ENCODE data around the gene P2RY6. TPM values are rescaled to one million over a fixed set of nuclear protein-coding genes. Genes with fewer than 3 reads are reported as not detected.
"Not testable (repeated sequence)": the region's sequence is repeated elsewhere in the genome, so short reads cannot be mapped to it uniquely, and the experiment has no call there.

The P2RY6 gene
- total and polyA plus RNA-seq, 2 experiments from 2014 or later = 0.76 to 0.99 TPM

DNA sequence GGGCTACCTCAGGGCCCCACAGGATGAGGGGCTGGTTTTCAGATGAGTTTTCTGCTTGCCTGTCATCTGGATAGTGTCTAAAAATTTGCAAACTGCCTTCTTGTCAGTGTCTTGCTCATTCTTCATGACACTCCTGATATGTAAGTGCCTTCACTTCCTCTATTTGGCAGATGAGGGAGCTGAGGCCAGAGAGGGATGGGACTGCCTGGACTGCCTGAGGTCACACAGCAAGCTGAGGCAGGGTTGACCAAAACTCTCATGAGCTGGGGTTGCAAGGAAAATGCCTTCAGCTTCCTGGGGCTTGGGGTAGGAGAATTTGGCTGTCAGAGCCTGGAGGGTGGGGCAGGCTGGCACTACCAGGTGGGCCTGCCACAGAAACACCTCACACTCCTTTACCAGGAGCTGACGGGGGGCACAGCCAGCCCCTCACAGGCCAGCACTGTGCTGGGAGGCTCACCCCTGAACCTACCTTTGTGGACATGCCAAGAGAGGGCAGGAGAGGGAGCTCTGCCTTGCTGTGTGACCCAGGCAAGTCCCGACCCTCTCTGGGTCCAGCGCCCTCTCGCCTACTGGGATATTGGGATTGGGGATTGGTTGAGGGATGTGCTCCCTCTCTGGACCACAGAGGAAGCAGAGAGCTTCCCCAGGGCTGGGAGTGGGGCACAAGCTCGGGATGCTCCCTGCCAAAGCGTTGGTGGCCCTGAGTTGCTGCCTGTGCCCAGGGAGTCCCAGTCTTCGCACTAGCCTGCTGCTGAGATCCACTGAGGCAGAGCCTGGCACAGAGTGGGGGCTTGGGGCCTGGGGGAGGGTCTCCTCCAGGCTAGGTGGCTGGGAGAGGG is 1.9 kb upstream of the P2RY6 start:
- Histone ChIP-seq H3K27me3 (replicated peaks; ENCODE audit: insufficient read depth) (no peaks in the 10 kb centered on the region), H3K27ac (no peak overlapping the region), H4K20me1 (ENCODE audit: insufficient read depth) (no peaks in the 10 kb centered on the region), H3K4me2 (ENCODE audit: unreplicated experiment) (no peak overlapping the region), H3K9ac (no peak overlapping the region), H3K36me3 (ENCODE audit: low read depth) (no peaks in the 10 kb centered on the region), H3F3A (ENCODE audit: insufficient read depth) (0 out of 2 replicates have a peak, but pooled peaks cover 7% of the 10 kb centered on the region), H3K9me2 (ENCODE audit: insufficient read depth) (no peaks in the 10 kb centered on the region), H3K79me2 (ENCODE audit: insufficient read depth) (no peaks in the 10 kb centered on the region), H3K4me3 (no peak overlapping the region), H3K9me3 (ENCODE audit: low read depth) (no peaks in the 10 kb centered on the region), H2AFZ (no peak overlapping the region), H3K4me1 (ENCODE audit: insufficient read depth) (no peaks in the 10 kb centered on the region)
- in situ Hi-C loops (cut with MboI) = no loop called here
- WGBS, 2 experiments (ENCODE audit: low coverage in 1 of 2, low lambda C conversion rate in 2 of 2, missing lambda C conversion rate in 2 of 2) = 84 to 85% methylated on average over 7 of the region's 7 CpGs
- TF ChIP-seq EZH2 (IDR thresholded peaks at IDR 0.05; ENCODE audit: insufficient read depth, poor library complexity, severe bottlenecking) (no peak), EZH2phosphoT487 (IDR thresholded peaks at IDR 0.05; ENCODE audit: insufficient read depth, low read depth) (no peak)
- no peak for DNase-seq

DNA sequence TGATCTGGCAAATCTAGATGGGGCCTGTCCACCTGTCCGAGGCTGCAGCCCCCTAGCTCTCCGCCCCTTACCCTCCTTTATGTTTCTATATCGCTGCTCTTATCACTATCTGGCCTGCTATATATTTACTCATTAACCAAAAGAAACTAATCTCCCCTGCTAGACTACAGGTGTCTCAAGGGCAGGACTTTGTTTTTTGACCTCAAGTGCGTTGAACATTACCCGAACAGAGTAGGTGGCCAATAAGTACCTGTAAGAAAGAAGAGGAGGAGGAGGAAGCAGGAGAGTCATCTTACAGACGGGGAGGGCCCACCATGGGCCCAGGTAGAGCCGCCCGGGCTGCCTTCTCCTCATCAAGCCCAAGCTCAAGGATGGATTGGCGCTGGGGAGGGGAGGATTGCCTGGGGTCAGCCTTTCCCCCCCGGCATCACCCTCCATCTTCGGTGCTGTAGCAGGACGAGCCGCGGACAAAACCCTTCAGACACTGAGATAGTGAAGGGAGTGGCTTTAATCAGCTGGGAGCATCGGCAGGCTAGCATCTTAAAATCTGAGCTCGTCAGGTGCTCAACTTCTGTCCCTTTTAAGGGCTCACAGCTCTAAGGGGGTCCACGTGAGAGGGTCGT is 1.2 kb upstream of the P2RY6 start:
- in situ Hi-C loops (cut with MboI) = no loop called here
- TF ChIP-seq EZH2phosphoT487 (IDR thresholded peaks at IDR 0.05; ENCODE audit: insufficient read depth, low read depth) = no peak
- no peak for TF ChIP-seq EZH2 (IDR thresholded peaks at IDR 0.05; ENCODE audit: insufficient read depth, poor library complexity, severe bottlenecking)
- Histone ChIP-seq H3K4me3 (no peak overlapping the region), H2AFZ (no peak overlapping the region), H3K9ac (no peak overlapping the region), H3K36me3 (ENCODE audit: low read depth) (no peaks in the 10 kb centered on the region), H3K27me3 (replicated peaks; ENCODE audit: insufficient read depth) (no peaks in the 10 kb centered on the region), H3K4me1 (ENCODE audit: insufficient read depth) (no peaks in the 10 kb centered on the region), H3K9me3 (ENCODE audit: low read depth) (no peaks in the 10 kb centered on the region), H3K4me2 (ENCODE audit: unreplicated experiment) (no peak overlapping the region), H3K79me2 (ENCODE audit: insufficient read depth) (no peaks in the 10 kb centered on the region), H3K9me2 (ENCODE audit: insufficient read depth) (no peaks in the 10 kb centered on the region), H4K20me1 (ENCODE audit: insufficient read depth) (no peaks in the 10 kb centered on the region), H3K27ac (no peak overlapping the region), H3F3A (ENCODE audit: insufficient read depth) (0 out of 2 replicates have a peak, but pooled peaks cover 7% of the 10 kb centered on the region)
- WGBS, 2 experiments (ENCODE audit: low coverage in 1 of 2, low lambda C conversion rate in 2 of 2, missing lambda C conversion rate in 2 of 2) = 77 to 80% methylated on average over 18 of the region's 18 CpGs
- no peak for DNase-seq

DNA sequence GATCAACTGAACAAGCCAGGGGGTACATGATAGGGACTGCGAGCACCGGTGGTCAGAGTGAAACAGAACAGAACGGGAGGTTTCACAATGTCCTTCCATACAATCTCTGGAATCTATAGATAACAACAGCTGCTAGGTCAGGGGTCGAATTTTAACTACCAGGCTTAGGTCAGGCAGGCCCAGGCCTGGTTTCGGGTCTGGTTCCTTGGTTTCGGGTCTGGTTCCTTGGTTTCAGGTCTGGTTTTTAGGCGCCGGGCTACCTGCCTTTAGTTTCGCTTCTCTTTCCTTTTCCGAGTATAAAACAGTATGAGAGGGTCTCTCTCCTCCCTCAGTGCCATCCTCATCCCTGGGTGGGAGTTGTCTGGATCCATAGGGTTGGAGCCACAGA is 666 bp upstream of the P2RY6 start:
- H3F3A ChIP-seq (ENCODE audit: insufficient read depth); DNase-seq; H3K9me2 ChIP-seq (ENCODE audit: insufficient read depth); H3K4me3 ChIP-seq; H2AFZ ChIP-seq; H3K27me3 ChIP-seq (replicated peaks; ENCODE audit: insufficient read depth); H3K9ac ChIP-seq; in situ Hi-C loops (cut with MboI); H3K4me2 ChIP-seq (ENCODE audit: unreplicated experiment); H4K20me1 ChIP-seq (ENCODE audit: insufficient read depth); H3K4me1 ChIP-seq (ENCODE audit: insufficient read depth); H3K79me2 ChIP-seq (ENCODE audit: insufficient read depth); H3K27ac ChIP-seq; H3K36me3 ChIP-seq (ENCODE audit: low read depth); H3K9me3 ChIP-seq (ENCODE audit: low read depth): not testable (repeated sequence)
- WGBS, 2 experiments (ENCODE audit: low coverage in 1 of 2, low lambda C conversion rate in 2 of 2, missing lambda C conversion rate in 2 of 2) = 66 to 76% methylated on average over 6 to 10 of the region's 10 CpGs

DNA sequence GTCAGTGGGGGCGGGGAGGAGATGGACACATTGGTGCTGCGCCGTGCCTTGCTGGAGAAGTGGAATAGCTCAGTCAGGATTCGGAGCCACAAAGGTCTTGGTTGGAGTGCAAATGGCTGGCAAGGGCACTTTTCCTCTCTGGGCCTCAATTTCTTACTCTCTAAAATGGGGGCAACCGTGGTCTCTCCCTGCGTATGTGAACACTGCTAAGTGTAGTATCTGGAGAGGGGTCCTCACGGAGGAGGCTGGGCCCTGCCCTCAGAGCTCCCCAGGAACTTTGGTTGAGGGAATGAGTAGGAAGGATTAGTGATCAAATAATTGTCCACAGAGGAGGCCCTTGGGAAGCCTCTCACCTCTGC is 521 bp downstream of the P2RY6 start:
- in situ Hi-C loops (cut with MboI) = no loop called here
- Histone ChIP-seq H3K9ac (no peak overlapping the region), H4K20me1 (ENCODE audit: insufficient read depth) (no peaks in the 10 kb centered on the region), H3K9me2 (ENCODE audit: insufficient read depth) (no peaks in the 10 kb centered on the region), H2AFZ (no peak overlapping the region), H3K4me2 (ENCODE audit: unreplicated experiment) (no peak overlapping the region), H3K4me3 (no peak overlapping the region), H3K27me3 (replicated peaks; ENCODE audit: insufficient read depth) (no peaks in the 10 kb centered on the region), H3K79me2 (ENCODE audit: insufficient read depth) (no peaks in the 10 kb centered on the region), H3K27ac (no peak overlapping the region), H3K4me1 (ENCODE audit: insufficient read depth) (no peaks in the 10 kb centered on the region), H3K36me3 (ENCODE audit: low read depth) (no peaks in the 10 kb centered on the region), H3K9me3 (ENCODE audit: low read depth) (no peaks in the 10 kb centered on the region), H3F3A (ENCODE audit: insufficient read depth) (0 out of 2 replicates have a peak, but pooled peaks cover 7% of the 10 kb centered on the region)
- WGBS, 2 experiments (ENCODE audit: low coverage in 1 of 2, low lambda C conversion rate in 2 of 2, missing lambda C conversion rate in 2 of 2) = 95 to 98% methylated on average over 7 of the region's 7 CpGs
- TF ChIP-seq EZH2phosphoT487 (IDR thresholded peaks at IDR 0.05; ENCODE audit: insufficient read depth, low read depth) = no peak
- no peak for TF ChIP-seq EZH2 (IDR thresholded peaks at IDR 0.05; ENCODE audit: insufficient read depth, poor library complexity, severe bottlenecking)
- DNase-seq = no peak

All from GM23248 (cell line).